TTC549 (cell line): Measurements from ENCODE around the gene ZNF787.

Experiments used
- FAIRE-seq: peaks from 2 replicates; lab custom pipeline; 2012; peaks lifted over from hg19 to GRCh38; lab: Jason Lieb, UNC

ZNF787 gene

GRCh38 chr19:56085571-56086275, 35.4 kb downstream of the ZNF787 start:
- FAIRE-seq = no peak

GRCh38 chr19:56084835-56085536, 36.1 kb downstream of the ZNF787 start:
- FAIRE-seq = no peak

- no peak for FAIRE-seq
Observed at GRCh38 chr19:56083668-56084067, 37.4 kb downstream of the ZNF787 start.

GRCh38 chr19:56080669-56081401, 40.3 kb downstream of the ZNF787 start:
- no peak for FAIRE-seq

- no peak for FAIRE-seq
Observed at GRCh38 chr19:56079609-56080008, 41.5 kb downstream of the ZNF787 start.

GRCh38 chr19:56076498-56076897, 44.6 kb downstream of the ZNF787 start:
- FAIRE-seq = peak; percentile 19

- no peak for FAIRE-seq
Observed at GRCh38 chr19:56071151-56071550, 49.9 kb downstream of the ZNF787 start.

- FAIRE-seq = no peak
Observed at GRCh38 chr19:56069642-56070041, 51.5 kb downstream of the ZNF787 start.

- FAIRE-seq = no peak
Observed at GRCh38 chr19:56066152-56067023, 54.7 kb downstream of the ZNF787 start.

GRCh38 chr19:56053596-56053995, 67.5 kb downstream of the ZNF787 start:
- FAIRE-seq = no peak
